HG03066 (cell line): ENCODE measurements around the gene AAK1.
A peak's percentile ranks its signal among the peaks of the same experiment; 100 is the strongest.

Experiments used
- ATAC-seq: cut with Tn5 transposase; IDR thresholded peaks from one replicate; pipeline ENCODE4 v1.9.1; 2021; ENCODE audit warnings: low read depth; ENCODE audit not compliant: unreplicated experiment

AAK1 gene

DNA sequence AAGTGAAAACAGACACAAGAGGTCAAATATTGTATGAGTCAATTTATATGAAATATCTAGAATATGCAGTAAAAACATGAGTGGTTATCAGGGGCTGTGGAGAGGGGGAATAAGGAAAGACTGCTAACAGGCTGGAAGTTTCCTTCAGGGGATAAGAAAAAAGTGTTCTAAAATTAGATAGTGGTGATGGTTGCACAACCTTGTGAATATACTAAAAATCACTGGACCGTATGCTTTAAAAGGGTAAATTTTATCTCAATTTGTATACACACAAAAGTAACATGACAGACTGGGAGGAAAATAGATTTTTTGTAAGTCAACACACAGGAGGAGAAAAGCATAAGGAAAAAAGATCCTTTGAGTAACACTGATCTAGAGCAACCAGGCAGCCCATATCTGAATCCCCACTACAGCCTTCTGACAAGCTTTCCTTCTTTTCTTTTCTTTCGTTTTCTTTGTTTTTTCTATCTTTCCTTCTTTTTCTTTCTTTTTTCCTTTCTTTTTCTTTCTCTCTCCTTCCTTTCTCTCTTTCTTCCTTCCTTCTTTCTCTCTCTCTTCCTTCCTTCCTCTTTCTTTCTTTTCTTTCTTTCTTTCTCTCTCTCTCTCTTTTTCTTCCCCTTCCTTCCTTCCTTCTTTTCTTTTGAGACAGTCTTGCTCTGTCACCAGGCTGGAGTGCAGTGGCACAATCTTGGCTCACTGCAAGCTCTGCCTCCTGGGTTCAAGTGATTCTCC is 95.4 kb downstream of the AAK1 start:
- no peak for ATAC-seq

DNA sequence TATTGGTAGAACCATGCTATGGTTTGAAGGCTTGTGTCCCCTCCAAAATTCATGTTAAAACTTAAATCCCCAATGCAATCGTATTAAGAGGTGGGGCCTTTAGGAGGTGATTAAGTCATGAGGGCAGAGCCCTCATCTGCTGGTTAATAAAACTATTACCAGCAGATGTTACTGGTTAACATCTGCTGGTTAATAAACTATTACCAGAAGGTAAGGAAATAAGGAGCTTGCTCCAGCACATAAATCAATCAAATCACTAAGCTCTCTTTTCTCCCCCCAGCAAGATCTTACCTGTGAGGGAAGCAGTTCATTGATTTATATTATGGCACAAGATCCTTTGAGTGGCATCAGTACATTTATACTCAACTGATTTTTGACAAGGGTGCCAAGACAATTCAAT is 96.9 kb downstream of the AAK1 start:
- no peak for ATAC-seq

DNA sequence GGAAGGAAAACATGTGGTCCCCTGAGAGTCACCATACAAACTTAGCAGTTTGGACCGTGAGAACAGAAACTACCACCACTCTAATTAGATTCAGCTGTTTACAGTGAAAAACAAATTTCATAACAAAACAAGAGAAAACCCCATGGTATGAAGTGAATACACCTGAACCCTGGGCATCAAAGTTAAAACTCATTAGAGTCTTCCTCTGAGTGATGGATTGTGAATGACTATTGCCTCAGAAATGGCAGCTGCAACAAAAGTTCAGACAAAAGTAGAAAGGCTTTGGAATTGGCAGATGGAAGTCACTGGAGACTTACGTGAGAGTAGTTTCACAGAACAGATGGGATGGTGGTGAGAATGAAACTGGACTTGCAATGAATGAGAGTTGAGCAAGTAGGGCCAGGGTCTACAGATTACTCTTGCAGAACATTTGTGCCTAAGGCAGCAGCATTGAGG is 98.0 kb downstream of the AAK1 start:
- no peak for ATAC-seq

DNA sequence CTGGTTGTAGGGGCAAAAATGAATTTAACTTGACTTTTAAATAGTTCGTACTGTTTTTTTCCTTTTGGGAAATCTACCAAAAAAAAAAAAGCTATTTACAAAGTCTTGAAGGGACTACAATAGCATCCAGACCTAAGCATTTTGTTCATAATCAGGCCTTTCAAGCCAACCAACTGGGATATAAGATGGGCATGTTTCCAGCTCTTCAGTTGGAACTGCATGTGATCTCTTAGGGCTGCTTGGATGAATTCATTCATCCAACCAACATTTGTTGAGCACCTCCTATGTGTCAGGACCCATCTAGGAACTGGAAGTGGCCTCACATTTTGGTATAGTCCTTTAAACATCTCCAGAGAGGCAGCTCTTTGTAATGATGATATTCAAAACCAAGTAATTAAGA is 98.6 kb downstream of the AAK1 start:
- ATAC-seq: no peak

DNA sequence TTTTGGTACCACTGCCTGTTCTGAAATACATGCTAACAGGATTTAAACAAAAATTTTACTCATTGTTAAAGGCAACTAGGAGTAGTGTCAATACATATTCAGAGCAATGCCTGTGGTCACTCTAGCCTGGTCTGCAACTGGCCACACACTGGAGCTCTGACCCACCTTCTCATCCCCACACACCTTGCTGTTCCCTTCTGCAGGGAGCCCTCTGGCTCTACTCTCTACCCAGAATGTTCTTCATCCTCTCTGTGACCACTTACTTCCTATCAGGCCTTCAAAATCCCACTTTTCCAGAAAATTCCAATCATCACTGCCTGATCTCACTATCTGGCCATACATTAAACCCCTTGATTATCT is 104.0 kb downstream of the AAK1 start:
- ATAC-seq: no peak

DNA sequence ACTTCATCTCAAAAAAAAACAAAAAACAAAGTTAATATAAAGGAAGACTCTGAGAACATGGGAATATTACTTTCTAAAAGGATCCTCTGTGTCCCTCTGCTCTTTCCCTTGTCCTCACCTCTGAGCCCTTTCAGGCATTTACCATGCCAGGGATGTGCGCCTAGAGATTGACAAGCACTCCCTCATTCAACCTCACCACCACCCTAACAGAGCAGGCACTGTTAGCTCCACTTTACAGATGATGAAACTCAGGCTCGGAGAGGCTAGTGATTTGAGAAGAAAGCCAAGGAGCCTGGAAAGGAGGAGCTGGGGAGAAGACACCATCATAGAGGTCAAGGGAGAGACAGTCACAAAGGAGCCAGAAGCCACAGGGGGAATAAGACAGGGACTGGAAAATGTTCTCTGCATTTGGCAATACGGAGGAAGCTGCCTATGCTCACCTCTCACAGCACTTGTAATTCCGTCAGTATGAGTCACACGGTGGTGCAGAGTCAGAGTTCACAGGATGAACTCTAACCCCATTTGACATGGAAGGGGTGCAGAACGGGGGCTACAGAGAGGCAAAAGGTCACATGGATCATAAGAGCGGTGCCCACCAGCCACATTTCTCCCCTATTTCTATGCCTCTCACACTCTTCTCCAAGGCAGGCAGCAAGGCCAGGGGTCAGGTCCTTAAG is 104.5 kb downstream of the AAK1 start:
- no peak for ATAC-seq

DNA sequence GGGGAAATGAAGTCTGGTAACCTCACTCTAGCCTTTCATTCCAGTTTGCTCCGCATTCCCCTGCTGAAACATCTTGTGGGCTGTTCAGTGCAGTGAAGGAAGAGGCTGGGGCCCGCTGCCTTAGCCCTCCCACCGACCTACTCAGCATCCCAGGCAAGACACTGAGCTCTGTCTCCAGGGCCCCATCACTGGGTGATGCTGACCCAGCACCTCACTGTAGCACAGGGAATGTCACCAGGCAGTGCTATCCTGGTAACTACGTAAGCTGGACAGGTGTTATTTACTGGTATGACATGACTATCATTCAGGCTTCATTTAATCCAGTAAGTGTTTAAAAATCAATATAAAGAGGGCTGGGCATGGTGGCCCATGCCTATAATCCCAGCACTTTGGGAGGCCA is 105.3 kb downstream of the AAK1 start:
- no peak for ATAC-seq

DNA sequence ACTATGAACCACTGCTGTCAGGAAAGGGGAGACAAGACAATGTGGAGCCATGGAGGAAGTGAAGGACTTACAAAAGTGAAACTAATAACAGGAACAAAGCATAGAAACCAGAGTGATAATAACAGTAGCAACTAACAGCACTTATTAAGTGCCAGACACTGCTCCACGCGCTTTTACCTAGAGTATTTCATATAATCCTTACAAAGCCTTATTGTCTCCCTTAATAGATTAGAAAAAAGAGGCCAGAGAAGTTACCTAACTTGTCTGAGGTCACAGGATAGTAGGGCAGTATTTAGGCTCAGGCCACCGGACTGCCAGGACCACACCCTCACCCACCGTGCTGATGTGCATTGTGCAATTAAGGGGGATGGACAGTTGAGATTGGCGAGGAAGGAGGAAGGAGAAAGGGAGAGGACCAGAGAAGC is 107.7 kb downstream of the AAK1 start:
- ATAC-seq: peak; percentile 78

DNA sequence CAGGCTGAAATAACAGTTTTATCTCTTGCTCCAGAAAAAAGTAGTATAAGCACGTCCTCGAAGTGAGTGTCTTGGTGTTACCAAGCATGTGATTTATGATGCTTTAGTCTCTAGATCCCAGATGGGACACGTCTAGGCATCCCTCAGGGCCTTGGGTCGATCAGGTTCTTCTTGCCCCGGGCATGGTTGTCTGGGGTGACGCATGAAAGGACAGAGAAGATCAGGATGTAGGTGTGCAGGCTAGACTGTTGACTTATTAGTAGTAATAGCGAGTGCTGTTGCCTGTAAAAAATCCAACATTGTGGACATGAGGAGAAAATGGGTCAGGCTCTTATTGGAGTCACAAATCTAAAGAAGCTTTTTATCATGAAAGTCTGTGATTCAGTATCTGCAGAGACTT is 112.4 kb downstream of the AAK1 start:
- ATAC-seq: no peak

DNA sequence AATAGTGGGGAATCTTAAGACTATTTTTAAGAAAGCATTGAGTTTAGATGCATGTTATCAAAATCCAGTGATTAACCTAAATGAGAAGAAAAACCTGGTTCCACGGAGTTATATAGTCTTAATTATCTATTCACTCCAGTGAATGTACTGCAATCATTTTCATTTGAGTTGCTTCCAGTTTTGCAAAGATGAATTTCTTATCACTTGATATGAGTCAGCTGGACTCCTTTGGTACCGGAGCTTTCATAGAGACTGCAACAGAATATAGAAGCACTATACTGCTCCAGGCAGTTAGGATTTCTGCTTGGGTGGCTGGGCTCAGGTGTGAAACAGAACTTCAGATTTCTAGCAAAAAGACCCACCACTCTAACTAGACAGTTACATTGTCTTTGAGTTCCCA is 114.1 kb downstream of the AAK1 start:
- ATAC-seq: no peak

DNA sequence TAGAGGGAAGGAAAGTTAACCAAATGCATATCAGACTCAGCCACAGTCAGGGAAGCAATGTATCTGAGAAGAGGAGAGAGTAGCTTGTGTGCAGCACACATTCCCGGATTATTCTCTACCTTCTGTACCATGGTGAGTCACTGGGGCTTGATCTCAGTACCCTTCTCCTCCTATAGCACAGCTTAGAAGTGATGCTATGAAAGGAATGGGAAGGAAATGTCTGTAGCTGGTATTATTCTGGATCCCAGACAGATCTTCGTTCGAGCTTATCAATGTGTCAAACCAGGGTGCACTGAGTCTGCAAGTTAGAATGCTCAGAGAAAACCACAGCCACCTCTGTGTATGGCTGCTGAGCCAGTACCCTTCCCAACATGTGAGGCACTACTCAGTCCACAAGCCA is 118.3 kb downstream of the AAK1 start:
- no peak for ATAC-seq

DNA sequence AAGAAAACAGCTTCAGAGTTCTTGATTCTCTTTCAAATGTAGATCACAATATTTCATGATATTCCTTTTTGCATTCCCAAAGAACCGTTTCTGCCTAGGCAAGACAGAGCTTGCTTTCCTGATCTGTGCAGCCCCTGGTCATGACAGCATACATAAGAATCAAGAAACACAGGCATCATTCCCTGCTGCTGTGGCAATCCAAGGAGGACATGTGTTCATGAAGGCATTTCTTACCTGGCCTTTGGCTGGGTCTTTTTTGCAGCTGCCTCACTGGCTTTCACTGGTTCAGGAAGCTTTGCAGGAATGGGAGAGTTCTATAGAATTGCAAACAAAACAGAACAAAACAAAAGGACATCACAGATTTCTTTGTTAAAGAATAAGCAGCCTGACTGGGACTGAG is 118.7 kb downstream of the AAK1 start:
- no peak for ATAC-seq

DNA sequence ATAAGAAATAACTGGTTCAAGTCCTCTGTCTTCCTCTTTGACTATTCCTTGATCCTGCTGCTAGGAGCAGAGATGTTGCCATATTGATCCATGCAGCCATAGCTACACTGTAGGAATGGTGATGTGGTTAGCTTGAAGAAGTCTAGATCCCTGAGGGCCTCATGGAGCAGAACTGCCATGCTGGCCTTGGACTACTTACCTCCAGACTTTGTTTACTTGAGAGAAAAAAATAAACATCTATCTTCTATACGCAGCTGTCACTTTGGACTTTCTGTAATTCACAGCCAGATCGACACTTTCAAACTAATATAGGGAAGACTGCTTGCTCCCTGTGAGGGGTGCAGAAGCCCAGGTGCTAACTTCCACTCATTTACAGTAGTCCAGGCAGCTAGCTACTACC is 121.8 kb downstream of the AAK1 start:
- ATAC-seq: no peak

DNA sequence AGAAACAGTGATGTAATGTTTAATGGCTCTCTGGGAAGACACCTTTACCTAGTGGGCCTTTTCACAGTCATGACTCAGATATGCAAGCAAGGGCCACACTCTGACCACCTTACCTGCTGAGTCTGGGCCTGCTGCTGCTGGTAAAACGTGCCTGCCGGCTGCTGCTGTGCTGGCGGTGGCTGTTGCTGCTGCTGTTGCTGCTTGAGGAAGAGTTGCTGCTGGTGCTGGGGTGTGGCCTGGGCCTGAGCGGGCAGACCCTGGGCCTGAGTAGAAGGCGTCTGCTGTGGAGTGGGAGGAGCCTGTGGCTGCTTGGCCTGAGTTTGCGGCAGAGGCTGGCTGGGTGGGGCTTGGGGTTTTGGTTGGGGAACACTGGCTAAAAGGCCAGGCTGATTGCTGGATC is 124.7 kb downstream of the AAK1 start:
- ATAC-seq: no peak

DNA sequence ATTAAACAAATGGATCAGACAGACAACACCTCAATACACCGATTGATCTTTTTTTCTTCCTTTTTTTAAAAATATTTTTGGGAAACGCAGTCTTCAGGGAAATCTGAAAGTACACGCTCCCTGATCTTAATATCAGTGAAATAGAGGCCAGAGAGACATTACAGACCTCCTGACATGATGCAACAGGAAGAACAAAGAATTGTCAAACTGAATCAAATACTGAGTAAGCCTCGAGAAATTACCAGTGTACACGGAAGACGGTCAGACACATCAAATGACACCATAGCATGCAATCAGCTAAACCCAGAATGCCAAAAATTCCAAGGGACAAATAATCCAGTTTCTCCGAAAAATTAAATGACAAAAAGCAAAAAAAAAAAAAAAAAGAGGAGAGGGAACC is 126.1 kb downstream of the AAK1 start:
- no peak for ATAC-seq

DNA sequence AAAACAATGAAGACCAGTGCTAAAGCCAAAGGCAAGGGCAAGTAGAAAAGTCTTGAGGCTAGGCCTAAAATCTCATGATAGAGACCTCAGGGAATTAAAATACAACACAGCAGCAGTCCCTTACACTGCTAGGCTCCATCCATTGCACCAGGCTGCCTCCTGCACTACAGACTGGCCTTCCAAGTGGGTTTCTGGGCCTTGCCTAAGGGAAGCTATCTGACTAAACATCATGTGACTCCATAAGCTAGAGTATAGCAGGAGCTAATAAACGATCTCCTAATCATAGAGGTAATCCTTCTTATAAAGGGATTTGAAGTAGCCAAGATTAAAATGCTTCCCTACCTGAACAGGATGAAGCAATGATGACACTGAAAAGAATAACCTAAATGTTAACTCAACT is 128.7 kb downstream of the AAK1 start:
- ATAC-seq: no peak

DNA sequence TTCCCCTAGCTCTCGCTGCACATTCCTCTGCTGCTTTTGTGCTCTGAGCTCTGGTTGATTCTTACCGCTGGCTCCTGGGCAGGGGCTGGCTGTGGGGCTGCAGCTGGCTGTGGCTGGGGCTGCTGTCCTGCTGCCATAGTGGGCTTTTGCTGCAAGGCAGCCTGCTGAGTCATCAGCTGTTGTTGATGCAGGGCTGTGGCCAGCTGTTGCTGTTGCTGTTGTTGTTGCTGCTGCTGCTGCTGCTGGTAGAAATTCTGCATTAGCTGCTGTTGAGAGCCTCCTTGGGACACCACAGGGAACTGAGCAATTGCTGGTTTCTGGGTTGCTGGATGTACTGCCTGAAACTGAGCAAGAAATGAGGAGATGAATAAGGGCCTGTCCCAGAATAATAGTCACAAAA is 129.1 kb downstream of the AAK1 start:
- no peak for ATAC-seq

DNA sequence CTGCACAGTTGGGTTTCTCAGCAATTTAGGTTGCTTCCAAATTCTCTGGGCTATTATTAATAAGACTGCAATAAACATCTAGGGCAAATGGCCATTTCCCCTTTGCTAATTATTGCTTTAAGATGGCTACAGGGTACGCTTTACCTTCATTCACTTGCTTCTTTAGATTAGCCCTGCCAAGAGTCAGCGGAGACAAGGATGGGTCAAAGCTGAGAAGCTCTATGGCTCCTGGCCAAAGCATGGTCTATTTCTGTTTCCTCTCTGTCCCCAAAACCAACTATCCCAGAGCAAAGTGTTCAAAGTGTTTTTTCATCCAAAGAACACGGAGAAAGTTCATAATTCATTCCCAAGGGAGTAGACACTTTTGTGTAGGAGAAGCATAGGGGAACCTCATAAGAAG is 131.1 kb downstream of the AAK1 start:
- no peak for ATAC-seq

DNA sequence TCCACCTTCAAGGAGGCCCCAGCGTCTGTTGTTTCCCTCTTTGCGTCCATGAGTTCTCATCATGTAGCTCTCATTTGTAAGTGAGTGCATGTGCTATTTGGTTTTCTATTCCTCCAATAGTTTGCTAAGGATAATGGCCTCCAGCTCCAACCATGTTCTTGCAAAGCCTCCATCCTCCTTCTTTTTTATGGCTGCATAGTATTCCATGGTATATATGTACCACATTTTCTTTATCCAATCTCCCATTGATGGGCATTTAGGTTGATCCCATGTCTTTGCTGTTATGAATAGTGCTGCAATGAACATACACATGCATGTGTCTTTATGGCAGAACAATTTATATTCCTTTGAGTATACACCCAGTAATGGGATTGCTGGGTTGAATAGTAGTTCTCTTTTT is 133.3 kb downstream of the AAK1 start:
- no peak for ATAC-seq

DNA sequence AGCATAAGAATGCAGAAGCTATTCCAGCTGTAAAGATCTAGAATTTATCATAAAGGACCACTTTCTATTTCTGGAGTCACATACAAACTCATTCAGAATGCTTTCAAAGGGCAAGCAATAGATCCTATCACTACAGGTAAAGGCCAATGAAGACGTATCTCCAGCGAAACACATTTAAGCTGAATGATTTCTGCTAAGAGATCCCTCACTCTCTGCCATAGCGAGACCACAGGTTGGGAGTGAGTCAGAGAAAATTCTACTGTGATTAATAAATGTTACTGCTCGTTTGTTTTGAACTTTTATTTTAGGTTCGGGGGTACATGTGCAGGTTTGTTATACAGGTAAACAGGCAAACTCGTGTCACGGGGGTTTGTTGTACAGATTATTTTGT is 133.8 kb downstream of the AAK1 start:
- ATAC-seq: no peak

DNA sequence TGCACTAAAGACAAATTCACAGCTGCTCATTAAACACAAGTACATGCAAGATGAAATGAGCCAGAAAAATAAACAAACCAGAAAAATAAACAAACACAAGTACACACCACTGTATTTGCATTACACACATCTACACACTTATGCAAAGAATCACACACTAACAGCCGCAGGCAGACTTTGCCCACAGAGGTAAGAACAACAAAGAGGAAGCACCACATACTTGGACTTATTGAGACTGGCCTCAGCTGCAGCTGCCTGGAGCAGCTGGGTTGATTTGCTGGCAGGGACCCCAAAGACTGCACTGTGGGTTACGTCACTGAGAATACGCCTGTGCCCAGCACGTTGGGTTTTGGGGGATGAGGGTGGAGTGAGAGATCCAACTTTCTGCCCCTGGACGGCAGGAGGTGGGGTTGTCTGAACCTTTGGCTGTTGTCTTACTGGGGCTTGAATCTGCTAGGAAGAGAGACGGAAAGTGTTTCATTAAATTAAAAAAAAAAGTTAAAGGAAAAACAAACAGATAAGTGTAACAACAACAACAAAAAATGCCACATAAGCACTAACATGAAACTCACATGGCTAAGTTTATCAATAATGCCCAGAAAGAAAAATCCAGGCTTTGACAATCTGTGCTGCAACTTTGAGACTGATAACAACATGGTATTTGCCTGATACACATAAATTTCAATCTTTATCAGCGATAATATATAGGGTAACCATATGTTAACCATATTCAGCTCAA is 134.4 kb downstream of the AAK1 start:
- no peak for ATAC-seq

DNA sequence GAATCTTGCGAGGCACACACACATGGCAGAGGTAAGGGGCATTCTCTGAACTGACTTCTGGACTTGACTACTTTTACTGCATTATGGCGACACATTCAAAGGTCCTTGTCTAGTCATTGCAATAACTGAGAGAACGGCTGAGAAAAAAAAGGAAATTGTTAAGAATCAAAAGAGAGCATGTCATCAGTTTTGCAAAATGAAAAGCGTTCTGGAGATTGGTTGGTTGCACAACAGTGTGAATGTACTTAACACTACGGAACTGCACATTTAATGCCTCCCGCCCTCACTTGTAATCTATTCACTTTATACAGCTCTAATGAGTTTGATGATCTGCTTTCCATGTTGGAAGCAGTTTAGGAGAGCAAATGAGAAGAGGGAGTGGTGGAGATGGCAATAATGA is 137.8 kb downstream of the AAK1 start:
- ATAC-seq: no peak
